ENCODE results near the gene BUD13.
A peak's percentile ranks its signal among the peaks of the same experiment; 100 is the strongest.

Gene BUD13, protein sequence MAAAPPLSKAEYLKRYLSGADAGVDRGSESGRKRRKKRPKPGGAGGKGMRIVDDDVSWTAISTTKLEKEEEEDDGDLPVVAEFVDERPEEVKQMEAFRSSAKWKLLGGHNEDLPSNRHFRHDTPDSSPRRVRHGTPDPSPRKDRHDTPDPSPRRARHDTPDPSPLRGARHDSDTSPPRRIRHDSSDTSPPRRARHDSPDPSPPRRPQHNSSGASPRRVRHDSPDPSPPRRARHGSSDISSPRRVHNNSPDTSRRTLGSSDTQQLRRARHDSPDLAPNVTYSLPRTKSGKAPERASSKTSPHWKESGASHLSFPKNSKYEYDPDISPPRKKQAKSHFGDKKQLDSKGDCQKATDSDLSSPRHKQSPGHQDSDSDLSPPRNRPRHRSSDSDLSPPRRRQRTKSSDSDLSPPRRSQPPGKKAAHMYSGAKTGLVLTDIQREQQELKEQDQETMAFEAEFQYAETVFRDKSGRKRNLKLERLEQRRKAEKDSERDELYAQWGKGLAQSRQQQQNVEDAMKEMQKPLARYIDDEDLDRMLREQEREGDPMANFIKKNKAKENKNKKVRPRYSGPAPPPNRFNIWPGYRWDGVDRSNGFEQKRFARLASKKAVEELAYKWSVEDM

GRCh38 chr11:116772443-116773202 is at the start of gene BUD13:
Gene BUD13 (minus strand): TSS chr11:116772987. CDS start chr11:116772964, 23 bp downstream.
- peak within 1 kb of the TSS; percentile 90 for H3K4me3 ChIP-seq
- peaks cover 10% of the 10 kb centered on the region for H3K36me3 ChIP-seq (replicated peaks)
- no peaks in the 10 kb centered on the region for H3K9me3 ChIP-seq
- peaks cover 18% of the 10 kb centered on the region for H3K4me1 ChIP-seq
- in situ Hi-C loops (cut with MboI; ENCODE audit: low sequenced_read_pairs) = no loop called here
- DNase-seq (ENCODE audit: low spot score in 2 of 2) = peak; percentile 76 to 94
- no peaks in the 10 kb centered on the region for H3K27me3 ChIP-seq (ENCODE audit: low read depth)

- H3K4me3 ChIP-seq = no peak overlapping the region
- DNase-seq (ENCODE audit: low spot score in 2 of 2) = no peak
- in situ Hi-C loops (cut with MboI; ENCODE audit: low sequenced_read_pairs) = no loop called here
- H3K9me3 ChIP-seq = no peaks in the 10 kb centered on the region
- no peaks in the 10 kb centered on the region for H3K4me1 ChIP-seq
- H3K36me3 ChIP-seq (replicated peaks) = no peaks in the 10 kb centered on the region
- H3K27me3 ChIP-seq (ENCODE audit: low read depth) = no peaks in the 10 kb centered on the region
Observed at GRCh38 chr11:116822575-116822974, 49.8 kb upstream of the BUD13 start.

DNA sequence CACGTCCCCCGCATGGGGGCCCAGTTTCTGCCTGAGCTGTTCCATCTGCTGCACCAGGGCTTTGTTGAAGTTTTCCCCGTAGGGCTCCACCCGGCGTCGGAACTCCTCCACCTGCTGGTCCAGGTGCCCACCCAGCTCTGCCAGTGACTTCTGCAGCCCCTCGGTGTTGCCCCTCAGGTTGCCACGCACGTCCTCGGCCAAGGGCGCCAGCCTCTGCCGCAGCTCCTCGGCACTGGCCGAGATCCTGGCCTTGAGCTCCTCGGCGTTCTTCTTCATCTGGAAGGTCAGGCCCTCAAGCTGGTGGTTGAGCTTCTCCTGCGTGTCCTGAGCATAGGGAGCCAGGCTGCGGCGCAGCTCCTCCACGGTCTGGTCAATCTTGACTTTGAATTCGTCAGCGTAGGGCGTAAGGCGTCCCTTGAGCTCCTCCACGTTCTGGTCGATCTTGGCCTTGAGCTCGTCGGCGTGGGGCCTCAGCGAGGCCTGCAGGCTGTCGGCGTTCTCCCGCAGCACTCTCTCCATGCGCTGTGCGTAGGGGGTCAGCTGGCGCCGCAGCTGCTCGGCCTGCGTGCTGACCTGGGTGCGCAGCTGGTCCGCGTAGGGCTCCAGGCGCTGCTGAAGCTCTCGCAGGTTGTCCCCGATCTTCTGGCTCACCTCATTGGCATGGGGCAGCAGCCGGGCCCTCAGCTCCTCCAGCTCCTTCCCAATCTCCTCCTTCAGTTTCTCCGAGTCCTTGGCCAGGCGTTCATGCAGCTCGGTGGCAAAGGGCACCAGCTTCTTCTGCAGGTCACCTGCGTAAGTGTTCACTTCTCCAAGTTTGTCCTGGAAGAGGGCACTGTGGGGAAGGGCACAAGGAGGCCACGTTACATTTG is 48.5 kb upstream of the BUD13 start:
- Histone ChIP-seq H3K4me1 (no peaks in the 10 kb centered on the region), H3K9me3 (no peaks in the 10 kb centered on the region), H3K36me3 (replicated peaks) (no peaks in the 10 kb centered on the region), H3K27me3 (ENCODE audit: low read depth) (no peaks in the 10 kb centered on the region), H3K4me3 (no peak overlapping the region)
- no peak for DNase-seq (ENCODE audit: low spot score in 2 of 2)
- in situ Hi-C loops (cut with MboI; ENCODE audit: low sequenced_read_pairs) = no loop called here

DNA sequence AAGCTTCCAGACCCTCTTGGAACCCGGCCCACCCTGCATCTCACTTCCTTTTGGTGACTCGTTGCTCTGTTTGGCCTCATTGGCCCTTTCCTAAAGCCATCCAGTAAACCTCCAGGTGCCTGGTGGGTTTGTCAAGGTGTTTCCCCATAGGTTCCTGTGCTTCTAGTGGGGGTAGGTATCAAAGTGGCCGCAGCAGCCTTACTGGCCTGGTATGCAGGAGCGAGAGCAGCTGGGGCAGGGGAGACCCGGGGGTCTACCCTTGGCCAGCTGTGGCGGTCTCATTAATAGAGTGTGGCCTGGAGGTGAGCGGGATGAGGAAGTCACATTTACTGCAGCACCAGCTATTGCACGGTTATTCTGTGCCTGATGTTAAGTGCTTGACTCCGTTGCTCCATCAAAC is 46.3 kb upstream of the BUD13 start:
- Histone ChIP-seq H3K4me3 (no peak overlapping the region), H3K4me1 (no peaks in the 10 kb centered on the region), H3K9me3 (no peaks in the 10 kb centered on the region), H3K36me3 (replicated peaks) (no peaks in the 10 kb centered on the region), H3K27me3 (ENCODE audit: low read depth) (no peaks in the 10 kb centered on the region)
- no peak for DNase-seq (ENCODE audit: low spot score in 2 of 2)
- in situ Hi-C loops (cut with MboI; ENCODE audit: low sequenced_read_pairs) = no loop called here

GRCh38 chr11:116814502-116814901 is 41.7 kb upstream of the BUD13 start:
- in situ Hi-C loops (cut with MboI; ENCODE audit: low sequenced_read_pairs) = no loop called here
- DNase-seq (ENCODE audit: low spot score in 2 of 2) = no peak
- Histone ChIP-seq H3K4me3 (no peak overlapping the region), H3K4me1 (no peaks in the 10 kb centered on the region), H3K36me3 (replicated peaks) (no peaks in the 10 kb centered on the region), H3K27me3 (ENCODE audit: low read depth) (no peaks in the 10 kb centered on the region), H3K9me3 (no peaks in the 10 kb centered on the region)

DNA sequence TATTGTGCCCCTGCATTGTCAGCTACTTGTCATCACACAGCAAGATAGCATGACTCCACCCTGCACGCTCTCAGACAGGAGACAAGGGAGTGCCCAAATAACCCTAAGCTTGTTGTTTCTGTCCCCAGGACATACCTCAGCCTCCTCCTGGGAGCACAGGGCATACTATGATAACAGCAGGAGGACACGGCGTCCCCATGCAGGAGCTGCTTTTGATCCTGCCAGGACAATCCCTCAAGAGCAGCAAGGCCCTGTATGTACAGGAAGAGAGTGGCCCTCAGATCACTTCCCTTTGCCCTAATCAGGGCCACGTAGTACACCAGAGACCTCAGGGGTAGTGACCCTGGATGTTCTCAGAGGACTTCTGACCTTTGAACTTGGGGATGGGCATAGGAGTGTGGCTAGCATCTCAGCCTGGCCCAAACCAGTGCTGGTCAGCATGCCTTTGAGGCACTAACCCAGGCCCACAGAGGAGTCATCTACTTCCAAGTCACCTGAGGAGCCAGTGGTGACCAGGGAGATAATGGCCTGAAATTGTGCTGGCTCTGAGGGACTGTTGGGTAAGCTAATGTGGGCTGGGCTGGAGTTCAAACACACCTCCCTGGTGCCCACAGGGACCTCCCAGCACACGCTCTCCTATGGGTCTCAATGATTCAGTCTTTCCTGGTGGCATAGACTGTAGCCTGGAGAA is 41.1 kb upstream of the BUD13 start:
- no peaks in the 10 kb centered on the region for H3K36me3 ChIP-seq (replicated peaks)
- H3K4me3 ChIP-seq = no peak overlapping the region
- in situ Hi-C loops (cut with MboI; ENCODE audit: low sequenced_read_pairs) = no loop called here
- H3K4me1 ChIP-seq = no peaks in the 10 kb centered on the region
- H3K27me3 ChIP-seq (ENCODE audit: low read depth) = no peaks in the 10 kb centered on the region
- H3K9me3 ChIP-seq = no peaks in the 10 kb centered on the region
- DNase-seq (ENCODE audit: low spot score in 2 of 2) = no peak

DNA sequence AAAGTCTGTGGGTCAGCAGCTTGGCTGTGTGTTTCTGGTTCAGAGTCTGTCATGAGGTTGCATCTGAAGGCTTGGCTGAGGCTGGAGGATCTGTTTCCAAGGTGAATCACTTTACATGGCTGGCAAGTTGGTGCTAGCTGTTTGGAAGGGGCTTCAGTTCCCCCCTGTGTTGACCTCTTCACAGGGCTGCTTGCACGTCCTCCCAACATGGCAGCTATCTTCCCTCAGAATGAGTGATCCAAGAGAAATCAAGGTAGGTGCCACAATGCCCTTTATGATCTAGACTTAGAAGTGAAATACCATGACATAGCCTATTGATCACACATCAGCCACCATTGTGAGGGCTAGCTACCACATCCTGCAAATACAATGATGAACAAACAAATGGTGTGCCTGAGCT is 40.4 kb upstream of the BUD13 start:
- Histone ChIP-seq H3K4me1 (no peaks in the 10 kb centered on the region), H3K27me3 (ENCODE audit: low read depth) (no peaks in the 10 kb centered on the region), H3K36me3 (replicated peaks) (no peaks in the 10 kb centered on the region), H3K9me3 (no peaks in the 10 kb centered on the region), H3K4me3 (no peak overlapping the region)
- no peak for DNase-seq (ENCODE audit: low spot score in 2 of 2)
- in situ Hi-C loops (cut with MboI; ENCODE audit: low sequenced_read_pairs) = no loop called here

DNA sequence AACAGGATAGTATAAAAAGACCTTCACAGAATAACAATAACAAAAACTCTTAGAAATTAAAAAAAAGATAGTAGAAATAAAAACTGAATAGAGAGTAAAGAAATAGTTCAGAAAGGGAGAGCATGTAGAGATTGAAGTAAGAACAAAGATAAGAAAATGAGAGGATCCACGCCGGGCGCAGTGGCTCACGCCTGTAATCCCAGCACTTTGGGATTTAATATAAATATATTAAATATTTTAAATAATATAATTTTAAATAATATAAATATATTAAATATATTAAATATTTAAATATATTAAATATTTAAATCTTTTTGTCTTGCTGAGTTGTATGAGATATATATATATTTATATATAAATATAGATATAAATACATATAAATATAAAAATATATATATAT is 39.3 kb upstream of the BUD13 start:
- Histone ChIP-seq H3K9me3 (no peaks in the 10 kb centered on the region), H3K4me3 (no peak overlapping the region), H3K27me3 (ENCODE audit: low read depth) (no peaks in the 10 kb centered on the region), H3K4me1 (no peaks in the 10 kb centered on the region), H3K36me3 (replicated peaks) (no peaks in the 10 kb centered on the region)
- in situ Hi-C loops (cut with MboI; ENCODE audit: low sequenced_read_pairs) = no loop called here
- no peak for DNase-seq (ENCODE audit: low spot score in 2 of 2)

DNA sequence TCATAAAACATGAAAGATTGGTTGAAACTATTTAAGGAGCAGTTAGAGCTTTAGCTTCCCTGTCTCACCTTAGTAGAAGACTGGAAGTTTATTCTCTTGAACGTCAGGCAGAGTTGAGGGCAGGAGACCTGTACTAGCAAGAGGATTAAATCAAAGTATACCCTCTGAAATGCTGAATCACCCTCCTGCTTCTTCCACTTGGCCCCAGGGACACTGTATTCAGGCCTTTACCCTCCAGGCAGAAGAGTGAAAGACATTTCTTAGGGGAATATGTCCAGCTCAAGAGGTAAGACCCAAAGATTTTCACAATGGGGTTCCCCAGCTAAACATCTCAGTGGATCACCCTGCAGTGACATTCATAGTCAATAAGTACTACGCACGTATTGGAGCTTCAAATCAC is 38.4 kb upstream of the BUD13 start:
- H3K4me1 ChIP-seq = no peaks in the 10 kb centered on the region
- H3K4me3 ChIP-seq = no peak overlapping the region
- no peaks in the 10 kb centered on the region for H3K9me3 ChIP-seq
- no peaks in the 10 kb centered on the region for H3K36me3 ChIP-seq (replicated peaks)
- DNase-seq (ENCODE audit: low spot score in 2 of 2) = no peak
- no peaks in the 10 kb centered on the region for H3K27me3 ChIP-seq (ENCODE audit: low read depth)
- in situ Hi-C loops (cut with MboI; ENCODE audit: low sequenced_read_pairs) = no loop called here

- DNase-seq (ENCODE audit: low spot score in 2 of 2) = no peak
- Histone ChIP-seq H3K4me1 (no peaks in the 10 kb centered on the region), H3K36me3 (replicated peaks) (no peaks in the 10 kb centered on the region), H3K9me3 (no peaks in the 10 kb centered on the region), H3K27me3 (ENCODE audit: low read depth) (no peaks in the 10 kb centered on the region), H3K4me3 (no peak overlapping the region)
- in situ Hi-C loops (cut with MboI; ENCODE audit: low sequenced_read_pairs) = no loop called here
Observed at GRCh38 chr11:116808262-116809175, 35.7 kb upstream of the BUD13 start.

GRCh38 chr11:116807601-116808261 is 34.9 kb upstream of the BUD13 start:
- H3K4me3 ChIP-seq = no peak overlapping the region
- in situ Hi-C loops (cut with MboI; ENCODE audit: low sequenced_read_pairs) = no loop called here
- H3K36me3 ChIP-seq (replicated peaks) = no peaks in the 10 kb centered on the region
- no peaks in the 10 kb centered on the region for H3K4me1 ChIP-seq
- H3K27me3 ChIP-seq (ENCODE audit: low read depth) = peaks cover 2% of the 10 kb centered on the region; the same call in 1 of the 2 replicates
- no peaks in the 10 kb centered on the region for H3K9me3 ChIP-seq
- DNase-seq (ENCODE audit: low spot score in 2 of 2) = no peak

DNA sequence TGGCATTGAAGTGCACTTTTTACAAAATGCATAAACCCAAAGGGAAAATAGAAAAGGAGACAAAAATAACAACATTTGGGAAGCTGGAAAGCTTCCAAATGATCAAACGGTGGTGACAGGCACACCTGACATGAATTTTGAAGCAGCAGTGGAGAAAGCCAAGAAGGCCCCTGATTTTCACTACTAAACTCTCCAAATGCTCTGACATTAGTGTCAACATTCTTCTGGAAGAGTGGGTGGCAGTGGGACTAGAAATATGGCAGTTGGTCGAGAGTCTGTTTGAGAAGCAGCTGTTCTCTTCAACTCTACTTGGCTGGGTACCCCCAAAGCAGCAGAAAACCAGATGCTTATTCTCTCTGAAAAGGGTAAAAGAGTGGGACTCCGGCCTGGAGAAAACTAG is 31.2 kb upstream of the BUD13 start:
- H3K4me3 ChIP-seq = no peak overlapping the region
- no peaks in the 10 kb centered on the region for H3K4me1 ChIP-seq
- DNase-seq (ENCODE audit: low spot score in 2 of 2) = no peak
- no peaks in the 10 kb centered on the region for H3K36me3 ChIP-seq (replicated peaks)
- H3K9me3 ChIP-seq = no peaks in the 10 kb centered on the region
- peaks cover 2% of the 10 kb centered on the region; the same call in 1 of the 2 replicates for H3K27me3 ChIP-seq (ENCODE audit: low read depth)
- in situ Hi-C loops (cut with MboI; ENCODE audit: low sequenced_read_pairs) = no loop called here
